Lower leg skin (tissue), 4 donors: ENCODE data around the gene LAIR2. TPM values are rescaled to one million over a fixed set of nuclear protein-coding genes. Genes with fewer than 3 reads are reported as not detected.
"Not testable (repeated sequence)": the region's sequence is repeated elsewhere in the genome, so short reads cannot be mapped to it uniquely, and the experiment has no call there.

Experiments
- DNase-seq, 2 donors: peaks; one replicate each; pipeline ENCODE4 v3.0.0-alpha.2; 2019; ENCODE audit warnings: low spot score in 2 of 2
- H3K4me3 ChIP-seq: fragments of 200-600 bp; sonication (generic); 2 replicates; pipeline ENCODE4 v1.5.1; 2017; ENCODE audit warnings: mild to moderate bottlenecking, low read depth; ENCODE audit not compliant: poor library complexity, severe bottlenecking
- POLR2A ChIP-seq, 2 donors: fragments of 450-650 bp; IDR thresholded peaks; one replicate each; pipeline ENCODE4 v1.6.1; 2016 to 2017; ENCODE audit warnings: antibody characterized with exemption in 2 of 2, mild to moderate bottlenecking in 1 of 2, moderate library complexity in 1 of 2
- WGBS, 2 donors: methylation state at CpG; one replicate each; pipeline ENCODE4 v1.1.5; 2018; 5-methylcytosine and 5-hydroxymethylcytosine counted together
- intact Hi-C: fragments of 100-400 bp; cut with DNase I; formaldehyde crosslinking; loops from one replicate; pipeline ENCODE4 v1.15.0; 2023; ENCODE audit warnings: low total_unique reads
- total RNA-seq, 4 donors: library from RNA; depleted of rRNA; stranded (reverse); fragments of >200 nt; gene quantifications; one replicate each; pipeline ENCODE4 v1.1.0, GENCODE V29; 2016
- TF ChIP-seq, protein P1 (sequence below), 3 donors: fragments of 450-650 bp; IDR thresholded peaks; one replicate each; pipeline ENCODE4 v1.5.1; 2016; ENCODE audit warnings: antibody characterized with exemption in 3 of 3, mild to moderate bottlenecking in 3 of 3, moderate library complexity in 2 of 3

The LAIR2 gene
- total RNA-seq, 4 donors from 2014 or later = not detected

DNA sequence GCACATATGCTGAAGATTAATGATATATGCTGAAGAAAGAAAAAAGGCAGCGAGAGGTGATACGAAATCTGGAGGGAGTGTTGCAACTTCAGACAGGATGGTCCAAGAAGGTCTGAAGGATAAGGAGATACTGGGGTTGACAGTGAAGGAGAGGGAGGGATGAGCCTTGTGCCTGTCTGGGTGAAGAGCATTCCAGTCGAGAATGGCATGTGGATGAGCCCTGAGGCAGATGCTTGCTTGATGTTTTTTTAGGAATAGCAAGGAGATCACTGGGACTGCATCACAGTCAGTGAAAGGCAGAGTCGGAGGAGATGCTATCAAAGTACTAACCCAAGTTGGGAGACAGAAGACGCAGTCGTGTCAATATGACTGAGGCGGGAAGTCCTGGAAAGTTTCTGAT lies 13.3 kb upstream of the LAIR2 start:
- no peak for DNase-seq
- TF ChIP-seq, protein P1, sequence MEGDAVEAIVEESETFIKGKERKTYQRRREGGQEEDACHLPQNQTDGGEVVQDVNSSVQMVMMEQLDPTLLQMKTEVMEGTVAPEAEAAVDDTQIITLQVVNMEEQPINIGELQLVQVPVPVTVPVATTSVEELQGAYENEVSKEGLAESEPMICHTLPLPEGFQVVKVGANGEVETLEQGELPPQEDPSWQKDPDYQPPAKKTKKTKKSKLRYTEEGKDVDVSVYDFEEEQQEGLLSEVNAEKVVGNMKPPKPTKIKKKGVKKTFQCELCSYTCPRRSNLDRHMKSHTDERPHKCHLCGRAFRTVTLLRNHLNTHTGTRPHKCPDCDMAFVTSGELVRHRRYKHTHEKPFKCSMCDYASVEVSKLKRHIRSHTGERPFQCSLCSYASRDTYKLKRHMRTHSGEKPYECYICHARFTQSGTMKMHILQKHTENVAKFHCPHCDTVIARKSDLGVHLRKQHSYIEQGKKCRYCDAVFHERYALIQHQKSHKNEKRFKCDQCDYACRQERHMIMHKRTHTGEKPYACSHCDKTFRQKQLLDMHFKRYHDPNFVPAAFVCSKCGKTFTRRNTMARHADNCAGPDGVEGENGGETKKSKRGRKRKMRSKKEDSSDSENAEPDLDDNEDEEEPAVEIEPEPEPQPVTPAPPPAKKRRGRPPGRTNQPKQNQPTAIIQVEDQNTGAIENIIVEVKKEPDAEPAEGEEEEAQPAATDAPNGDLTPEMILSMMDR (IDR thresholded peaks at IDR 0.05) = no peak
- TF ChIP-seq POLR2A (IDR thresholded peaks at IDR 0.05) = no peak
- 50 to 60% methylated on average over 7 of the region's 7 CpGs for WGBS, 2 donors
- intact Hi-C loops = no loop called here
- H3K4me3 ChIP-seq = no peak overlapping the region

DNA sequence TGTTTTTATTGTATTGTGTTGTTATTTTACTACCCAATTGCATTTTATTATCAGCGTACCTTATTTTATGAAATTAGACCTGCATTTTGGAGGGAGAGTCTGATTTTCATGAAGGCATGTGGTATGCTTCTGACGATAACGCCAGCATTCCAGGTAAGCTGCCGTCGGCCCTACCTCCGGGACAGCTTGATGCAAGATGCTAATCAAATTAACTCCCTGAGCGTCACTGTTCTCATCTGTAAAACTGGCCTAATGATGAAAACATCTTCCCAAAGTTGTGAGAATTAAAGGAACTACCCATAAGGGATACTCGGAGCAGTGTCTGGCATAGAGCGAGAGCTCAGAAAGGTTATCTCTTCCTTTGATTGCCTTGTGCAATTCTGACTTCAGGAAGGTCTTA lies 12.9 kb upstream of the LAIR2 start:
- intact Hi-C loops = no loop called here

DNA sequence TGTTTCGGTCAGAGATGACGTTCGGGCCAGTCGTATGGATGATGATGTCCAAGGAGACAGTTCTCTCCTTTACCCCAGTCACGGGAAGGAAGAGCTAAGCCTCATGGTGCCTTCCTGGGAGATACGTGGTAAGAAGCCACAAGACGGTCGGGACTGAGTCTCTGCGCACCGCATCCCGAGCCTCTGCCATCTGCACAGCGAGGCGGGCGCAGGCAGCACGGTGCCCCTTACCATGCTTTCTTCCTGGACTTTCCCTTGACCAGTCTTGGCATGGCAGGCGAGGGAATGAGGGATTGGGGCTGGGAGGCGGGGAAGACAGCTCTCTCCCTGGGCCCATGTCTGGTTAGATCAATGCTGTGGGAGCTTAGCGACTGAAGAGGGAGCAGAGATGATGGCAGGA lies 10.1 kb upstream of the LAIR2 start:
- H3K4me3 ChIP-seq = no peak overlapping the region
- 83% methylated on average over 18 of the region's 18 CpGs for WGBS, 2 donors
- no peak for TF ChIP-seq POLR2A (IDR thresholded peaks at IDR 0.05)
- TF ChIP-seq, protein P1 (IDR thresholded peaks at IDR 0.05) = no peak
- intact Hi-C loops = no loop called here
- DNase-seq = no peak

More for the DNA sequence above, 12.9 kb upstream of the LAIR2 start:
- no peak for DNase-seq
- no peak overlapping the region for H3K4me3 ChIP-seq
- WGBS, 2 donors = 46 to 49% methylated on average over 9 of the region's 9 CpGs
- TF ChIP-seq POLR2A (IDR thresholded peaks at IDR 0.05) = no peak
- TF ChIP-seq, protein P1 (IDR thresholded peaks at IDR 0.05) = no peak

DNA sequence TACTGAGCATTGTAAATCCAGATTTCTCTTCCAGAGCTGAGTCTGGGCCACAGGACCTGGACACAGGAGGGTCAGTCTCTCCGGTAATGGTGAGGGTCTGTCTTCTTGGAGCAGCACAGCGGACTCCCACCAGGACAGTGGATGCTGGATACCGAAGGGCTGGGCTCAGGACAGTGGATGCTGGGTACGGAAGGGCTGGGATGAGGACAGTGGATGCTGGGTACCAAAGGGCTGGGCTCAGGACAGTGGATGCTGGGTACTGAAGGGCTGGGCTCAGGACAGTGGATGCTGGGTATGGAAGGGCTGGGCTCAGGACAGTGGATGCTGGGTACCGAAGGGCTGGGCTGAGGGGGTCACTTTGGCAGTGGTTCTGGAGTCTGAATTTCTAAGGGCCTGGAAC lies 9.6 kb upstream of the LAIR2 start:
- H3K4me3 ChIP-seq, intact Hi-C loops, DNase-seq: not testable (repeated sequence)
- WGBS, 2 donors = 87 to 94% methylated on average over 5 of the region's 5 CpGs

DNA sequence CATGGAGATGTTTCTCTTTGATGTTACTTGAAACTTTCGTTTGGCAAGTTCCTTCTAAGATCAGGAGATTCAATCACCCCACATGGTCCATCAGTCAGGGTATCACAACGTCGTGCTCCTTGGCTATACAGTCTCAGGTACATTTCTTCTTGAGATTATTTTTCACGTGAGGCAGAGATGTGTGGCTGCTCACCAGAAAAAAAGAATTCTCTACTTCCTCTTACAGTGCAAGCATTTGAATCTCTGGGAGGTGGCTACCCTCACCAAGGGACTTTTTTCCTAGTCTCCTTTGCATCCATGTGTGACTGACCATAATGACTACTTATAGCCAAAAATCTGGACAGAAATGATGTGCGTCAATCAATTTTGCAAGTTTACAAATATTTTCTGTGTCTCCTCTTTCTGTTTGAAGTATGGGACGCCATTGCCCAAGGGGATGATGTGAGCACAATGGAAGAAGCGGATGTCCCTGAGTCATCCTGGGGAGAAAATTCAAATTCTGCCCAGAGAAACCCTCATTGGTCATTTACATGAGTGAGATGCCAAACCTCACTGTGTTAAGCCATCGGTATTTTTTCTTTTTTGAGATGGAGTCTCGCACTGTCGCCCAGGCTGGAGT lies 8.6 kb upstream of the LAIR2 start:
- TF ChIP-seq, protein P1 (IDR thresholded peaks at IDR 0.05) = no peak
- no peak for TF ChIP-seq POLR2A (IDR thresholded peaks at IDR 0.05)
- 75% methylated on average over 10 of the region's 10 CpGs for WGBS, 2 donors
- intact Hi-C loops = no loop called here
- no peak for DNase-seq
- H3K4me3 ChIP-seq = no peak overlapping the region

DNA sequence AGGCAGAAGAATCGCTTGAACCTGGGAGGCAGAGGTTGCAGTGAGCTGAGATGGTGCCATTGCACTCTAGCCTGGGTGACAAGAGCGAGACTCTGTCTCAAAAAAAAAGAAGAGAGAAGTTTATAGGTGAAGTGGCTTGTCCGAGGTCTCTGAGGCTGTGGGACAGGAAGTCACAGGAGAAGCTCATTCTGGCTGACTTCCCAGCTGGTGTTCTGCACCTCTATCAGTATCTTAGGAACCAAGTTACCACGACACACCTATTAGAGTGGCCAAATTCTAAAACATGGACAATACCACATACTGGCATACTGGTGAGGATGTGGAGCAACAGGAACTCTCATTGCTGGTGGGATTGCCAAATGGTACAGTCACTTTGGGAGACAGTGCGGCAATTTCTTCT lies 7.3 kb upstream of the LAIR2 start:
- DNase-seq, H3K4me3 ChIP-seq, intact Hi-C loops: not testable (repeated sequence)
- WGBS, 2 donors = 60 to 67% methylated on average over 5 of the region's 5 CpGs

DNA sequence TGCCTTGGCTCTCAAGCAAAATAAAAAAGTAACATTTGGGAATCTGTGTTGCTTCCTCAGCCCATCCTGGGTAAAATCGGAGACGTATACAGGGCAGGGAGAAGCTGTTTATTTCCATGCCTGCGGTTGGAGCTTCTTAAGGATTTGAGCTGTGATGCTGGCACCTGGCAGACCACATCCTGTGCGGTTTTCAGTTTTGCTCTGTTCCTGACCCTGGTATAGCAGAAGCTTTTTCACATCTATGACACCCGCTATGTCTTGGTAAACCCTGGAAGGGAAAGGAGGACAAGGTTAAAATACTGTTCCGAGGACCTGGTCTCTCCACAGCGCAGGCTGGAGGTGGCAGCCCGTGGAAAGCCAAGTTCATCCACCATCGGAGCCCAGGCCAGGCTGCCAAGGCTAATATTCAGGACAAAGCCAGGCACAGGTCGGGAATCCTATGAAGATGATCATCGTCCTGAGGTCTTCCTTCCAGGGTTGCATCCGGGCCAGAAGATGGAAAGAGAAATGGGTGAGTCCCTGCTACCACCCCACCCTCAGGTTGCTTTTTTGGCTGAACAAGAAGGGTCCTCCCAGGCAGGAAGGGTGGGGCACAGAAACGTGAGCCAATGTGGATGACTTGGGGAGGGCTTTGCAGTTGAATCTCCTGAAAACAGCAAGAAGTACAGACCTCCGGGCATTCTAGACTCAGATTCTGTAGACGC lies 4.7 kb upstream of the LAIR2 start:
- DNase-seq, intact Hi-C loops, H3K4me3 ChIP-seq: not testable (repeated sequence)
- WGBS, 2 donors = 78% methylated on average over 8 to 9 of the region's 15 CpGs

DNA sequence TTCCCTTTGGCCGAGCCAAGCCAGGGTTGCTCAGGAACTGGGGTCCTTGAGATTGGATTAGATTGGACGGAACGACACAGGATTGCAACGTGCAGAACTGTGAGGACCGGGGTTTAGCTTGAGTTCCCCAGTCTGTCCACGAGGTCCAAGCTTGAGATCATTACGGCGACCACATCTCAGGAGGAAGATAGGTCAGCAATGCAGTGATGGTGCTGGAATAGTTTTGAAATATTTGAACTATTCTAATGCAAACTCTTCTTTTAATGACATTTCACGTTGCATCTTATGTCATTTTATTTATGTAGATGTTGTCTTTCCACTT lies 4.2 kb upstream of the LAIR2 start:
- DNase-seq, H3K4me3 ChIP-seq, intact Hi-C loops: not testable (repeated sequence)
- WGBS, 2 donors = 71 to 78% methylated on average over 8 to 9 of the region's 9 CpGs

DNA sequence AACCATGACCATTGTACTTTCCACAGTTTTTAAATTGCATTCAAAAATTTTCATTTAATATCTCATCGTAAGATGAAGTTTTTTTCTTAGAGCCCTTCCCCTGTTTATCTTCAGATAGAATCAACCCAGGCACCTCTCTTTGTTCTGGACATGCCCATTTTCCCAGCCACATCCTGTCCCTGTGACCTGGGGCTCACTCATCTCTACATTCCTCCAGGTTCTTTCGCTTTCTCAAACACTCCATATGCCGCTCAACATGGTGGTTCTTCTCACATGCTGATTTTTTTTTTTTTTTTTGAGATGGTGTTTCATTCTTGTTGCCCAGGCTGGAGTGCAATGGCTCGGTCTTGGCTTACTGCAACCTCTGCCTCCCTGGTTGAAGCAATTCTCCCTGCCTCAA lies 2.9 kb downstream of the LAIR2 start:
- WGBS, 2 donors = 81 to 86% methylated on average over 4 of the region's 4 CpGs
- intact Hi-C loops, DNase-seq, H3K4me3 ChIP-seq: not testable (repeated sequence)
